GM23248 (cell line): Measurements from ENCODE around the gene ADCYAP1R1. TPM values are rescaled to one million over a fixed set of nuclear protein-coding genes. Genes with fewer than 3 reads are reported as not detected.

ENCODE experiments used
- DNase-seq: peaks from one replicate; pipeline ENCODE4 v3.0.0-alpha.2; 2015
- H2AFZ ChIP-seq: fragments of 200-600 bp; sonication (generic); 2 replicates; pipeline ENCODE4 v1.6.1; 2016; ENCODE audit warnings: antibody characterized with exemption
- H3F3A ChIP-seq: fragments of 200-600 bp; sonication (generic); 2 replicates; pipeline ENCODE4 v1.6.1; 2016; ENCODE audit warnings: mild to moderate bottlenecking, antibody characterized with exemption, mixed run types; ENCODE audit not compliant: insufficient read depth
- H3K27ac ChIP-seq: fragments of 200-600 bp; sonication (generic); 2 replicates; pipeline ENCODE4 v1.5.1; 2016; ENCODE audit warnings: mild to moderate bottlenecking
- H3K27me3 ChIP-seq: fragments of 200-600 bp; sonication (generic); replicated peaks from 2 replicates; pipeline ENCODE4 v1.6.1; 2016; ENCODE audit warnings: mild to moderate bottlenecking; ENCODE audit not compliant: insufficient read depth
- H3K36me3 ChIP-seq: fragments of 200-600 bp; sonication (generic); 2 replicates; pipeline ENCODE4 v1.6.1; 2016; ENCODE audit warnings: low read depth, mild to moderate bottlenecking
- H3K4me1 ChIP-seq: fragments of 200-600 bp; sonication (generic); 2 replicates; pipeline ENCODE4 v1.6.1; 2016; ENCODE audit warnings: mild to moderate bottlenecking; ENCODE audit not compliant: insufficient read depth
- H3K4me2 ChIP-seq: fragments of 200-600 bp; sonication (generic); one replicate; pipeline ENCODE4 v1.6.1; 2016; ENCODE audit warnings: mild to moderate bottlenecking; ENCODE audit not compliant: unreplicated experiment
- H3K4me3 ChIP-seq: fragments of 200-600 bp; sonication (generic); 2 replicates; pipeline ENCODE4 v1.5.1; 2016; ENCODE audit warnings: mild to moderate bottlenecking
- H3K79me2 ChIP-seq: fragments of 200-600 bp; sonication (generic); 2 replicates; pipeline ENCODE4 v1.6.1; 2016; ENCODE audit warnings: mild to moderate bottlenecking; ENCODE audit not compliant: insufficient read depth
- H3K9ac ChIP-seq: fragments of 200-600 bp; sonication (generic); 2 replicates; pipeline ENCODE4 v1.6.1; 2016; ENCODE audit warnings: mild to moderate bottlenecking
- H3K9me2 ChIP-seq: fragments of 200-600 bp; sonication (generic); 2 replicates; pipeline ENCODE4 v1.6.1; 2016; ENCODE audit warnings: mixed run types, mild to moderate bottlenecking, moderate library complexity; ENCODE audit not compliant: insufficient read depth
- H3K9me3 ChIP-seq: fragments of 200-600 bp; sonication (generic); one replicate; pipeline ENCODE4 v1.6.1; 2017; ENCODE audit warnings: low read depth
- H4K20me1 ChIP-seq: fragments of 200-600 bp; sonication (generic); 2 replicates; pipeline ENCODE4 v1.6.0; 2016; ENCODE audit not compliant: insufficient read depth
- EZH2 ChIP-seq: fragments of 200-600 bp; sonication (generic); IDR thresholded peaks from 2 replicates; pipeline ENCODE4 v1.6.1; 2018; ENCODE audit warnings: antibody characterized with exemption, mild to moderate bottlenecking; ENCODE audit not compliant: insufficient read depth, poor library complexity, severe bottlenecking
- EZH2phosphoT487 ChIP-seq: fragments of 200-600 bp; sonication (generic); IDR thresholded peaks from 2 replicates; pipeline ENCODE4 v1.6.1; 2018; ENCODE audit warnings: antibody characterized with exemption, moderate library complexity, mild to moderate bottlenecking, low read depth; ENCODE audit not compliant: insufficient read depth
- WGBS, 2 experiments: methylation state at CpG; one replicate each; pipeline ENCODE4 v1.1.6; 2015 to 2017; ENCODE audit warnings: low lambda C conversion rate in 2 of 2, low coverage in 1 of 2; ENCODE audit errors: missing lambda C conversion rate in 2 of 2; 5-methylcytosine and 5-hydroxymethylcytosine counted together
- in situ Hi-C: fragments of 300-500 bp; cut with MboI; formaldehyde crosslinking; loops from 2 replicates; pipeline ENCODE4 v1.15.0; 2020
- polyA plus RNA-seq: library from polyadenylated mRNA; unstranded; fragments of >200 nt; fragmentation: Nextera tagmentation; extraction: Ambion mirVana; gene quantifications from 2 replicates; pipeline ENCODE4 v1.2.1, GENCODE V29; 2016
- total RNA-seq: library from RNA; depleted of rRNA; stranded (reverse); fragments of >200 nt; shearing (Covaris generic); gene quantifications from 2 replicates; pipeline ENCODE4 v1.2.3, GENCODE V29; 2014

Gene ADCYAP1R1
- total and polyA plus RNA-seq, 2 experiments from 2014 or later = 0.05 TPM; not detected in 1

- DNase-seq = no peak
- in situ Hi-C loops = no loop called here
- no peaks in the 10 kb centered on the region for H3K79me2 ChIP-seq
- no peak overlapping the region for H3K27ac ChIP-seq
- no peaks in the 10 kb centered on the region for H3F3A ChIP-seq
- H3K9ac ChIP-seq = no peak overlapping the region
- H3K4me3 ChIP-seq = no peak overlapping the region
- H3K9me3 ChIP-seq = no peaks in the 10 kb centered on the region
- 0 out of 2 replicates have a peak, but pooled peaks cover 13% of the 10 kb centered on the region for H3K27me3 ChIP-seq
- no peaks in the 10 kb centered on the region for H4K20me1 ChIP-seq
- no peaks in the 10 kb centered on the region for H3K4me1 ChIP-seq
- no peaks in the 10 kb centered on the region for H3K9me2 ChIP-seq
- WGBS, 2 experiments = 53 to 58% methylated on average over 6 of the region's 6 CpGs
- TF ChIP-seq EZH2 = no peak
- no peak for TF ChIP-seq EZH2phosphoT487
- no peak overlapping the region for H2AFZ ChIP-seq
- no peaks in the 10 kb centered on the region for H3K36me3 ChIP-seq
- H3K4me2 ChIP-seq = no peak overlapping the region
Observed at GRCh38 chr7:31006857-31007256, 45.3 kb upstream of the ADCYAP1R1 start.

- Histone ChIP-seq H3K36me3 (no peaks in the 10 kb centered on the region), H3K4me2 (no peak overlapping the region), H3K27me3 (0 out of 2 replicates have a peak, but pooled peaks cover 13% of the 10 kb centered on the region), H4K20me1 (no peaks in the 10 kb centered on the region), H3K9me3 (no peaks in the 10 kb centered on the region), H3K4me1 (no peaks in the 10 kb centered on the region), H3K79me2 (no peaks in the 10 kb centered on the region), H3K9me2 (no peaks in the 10 kb centered on the region), H2AFZ (no peak overlapping the region), H3F3A (no peaks in the 10 kb centered on the region), H3K4me3 (no peak overlapping the region), H3K27ac (no peak overlapping the region), H3K9ac (no peak overlapping the region)
- WGBS, 2 experiments = 26 to 34% methylated on average over 5 of the region's 5 CpGs
- TF ChIP-seq EZH2phosphoT487 = no peak
- no peak for DNase-seq
- in situ Hi-C loops = no loop called here
Observed at GRCh38 chr7:31007634-31008033, 44.5 kb upstream of the ADCYAP1R1 start.

GRCh38 chr7:31014826-31015225, 37.3 kb upstream of the ADCYAP1R1 start:
- Histone ChIP-seq H3K4me1 (no peaks in the 10 kb centered on the region), H3K36me3 (no peaks in the 10 kb centered on the region), H3K9me2 (no peaks in the 10 kb centered on the region), H3K27me3 (0 out of 2 replicates have a peak, but pooled peaks cover 6% of the 10 kb centered on the region), H3K4me3 (no peak overlapping the region), H3K79me2 (no peaks in the 10 kb centered on the region), H3F3A (no peaks in the 10 kb centered on the region), H4K20me1 (no peaks in the 10 kb centered on the region), H2AFZ (no peak overlapping the region), H3K4me2 (no peak overlapping the region), H3K9me3 (no peaks in the 10 kb centered on the region), H3K27ac (no peak overlapping the region), H3K9ac (no peak overlapping the region)
- TF ChIP-seq EZH2phosphoT487 = no peak
- TF ChIP-seq EZH2 = no peak
- in situ Hi-C loops = no loop called here
- no peak for DNase-seq
- 53 to 54% methylated on average over 3 of the region's 3 CpGs for WGBS, 2 experiments

GRCh38 chr7:31017032-31017675, 35.0 kb upstream of the ADCYAP1R1 start:
- H3K9me2 ChIP-seq = no peaks in the 10 kb centered on the region
- H3K4me1 ChIP-seq = no peaks in the 10 kb centered on the region
- no peaks in the 10 kb centered on the region for H3K36me3 ChIP-seq
- no peak overlapping the region for H3K27ac ChIP-seq
- no peak for TF ChIP-seq EZH2phosphoT487
- TF ChIP-seq EZH2 = no peak
- no peaks in the 10 kb centered on the region for H3K9me3 ChIP-seq
- H3K9ac ChIP-seq = no peak overlapping the region
- DNase-seq = no peak
- H3K27me3 ChIP-seq = no peaks in the 10 kb centered on the region
- H3K4me2 ChIP-seq = no peak overlapping the region
- no peak overlapping the region for H3K4me3 ChIP-seq
- H4K20me1 ChIP-seq = no peaks in the 10 kb centered on the region
- in situ Hi-C loops = no loop called here
- H3K79me2 ChIP-seq = no peaks in the 10 kb centered on the region
- WGBS, 2 experiments = 32 to 34% methylated on average over 7 of the region's 7 CpGs
- H3F3A ChIP-seq = no peaks in the 10 kb centered on the region
- no peak overlapping the region for H2AFZ ChIP-seq

- WGBS, 2 experiments = 70 to 74% methylated on average over 5 of the region's 5 CpGs
- H4K20me1 ChIP-seq = no peaks in the 10 kb centered on the region
Observed at GRCh38 chr7:31017721-31018120, 34.4 kb upstream of the ADCYAP1R1 start.

More at GRCh38 chr7:31017721-31018120, 34.4 kb upstream of the ADCYAP1R1 start:
- Histone ChIP-seq H3K9me3 (no peaks in the 10 kb centered on the region), H3K9ac (no peak overlapping the region), H3K4me3 (no peak overlapping the region), H3K4me1 (no peaks in the 10 kb centered on the region), H2AFZ (no peak overlapping the region), H3K36me3 (no peaks in the 10 kb centered on the region), H3K9me2 (no peaks in the 10 kb centered on the region), H3F3A (no peaks in the 10 kb centered on the region), H3K79me2 (no peaks in the 10 kb centered on the region), H3K4me2 (no peak overlapping the region), H3K27ac (no peak overlapping the region), H3K27me3 (no peaks in the 10 kb centered on the region)
- in situ Hi-C loops = no loop called here
- no peak for TF ChIP-seq EZH2phosphoT487
- no peak for TF ChIP-seq EZH2
- no peak for DNase-seq
